Endothelial cell of umbilical vein (primary cell): ENCODE data around the gene PLEKHD1. TPM values are rescaled to one million over a fixed set of nuclear protein-coding genes. Genes with fewer than 3 reads are reported as not detected.

Source experiments
- BruUV-seq: library from RNA; stranded (reverse); fragments of 400-500 nt; replicated peaks from 2 replicates; lab custom pipeline; 2021; lab: Mats Ljungman, UMichigan
- CTCF ChIA-PET: fragments of 300-600, 350-600 bp; sonication (Branson Sonifier 250); formaldehyde crosslinking; loops from one replicate; lab custom pipeline; 2021; ENCODE audit warnings: antibody characterized with exemption, inconsistent platforms; lab: Charles Lee
- POLR2A ChIA-PET: fragments of 300-600, 350-600 bp; sonication (Branson Sonifier 250); formaldehyde crosslinking; loops from one replicate; lab custom pipeline; 2021; ENCODE audit warnings: antibody characterized with exemption, inconsistent platforms; lab: Charles Lee
- DNase-seq: peaks from one replicate; pipeline ENCODE4 v3.0.0-alpha.2; 2011; ENCODE audit warnings: low read depth, low spot score
- FAIRE-seq: peaks from 2 replicates; lab custom pipeline; 2011; peaks lifted over from hg19 to GRCh38; lab: Jason Lieb, UNC
- H2AFZ ChIP-seq: 2 replicates; pipeline ENCODE4 v1.6.0; 2012; ENCODE audit warnings: low read depth, low read length, control low read depth, inconsistent platforms
- H3K27ac ChIP-seq: 2 replicates; pipeline ENCODE4 v1.5.1; 2011; ENCODE audit warnings: low read depth, mild to moderate bottlenecking, control low read depth, low read length, moderate library complexity; ENCODE audit not compliant: insufficient read depth
- H3K27me3 ChIP-seq, 2 experiments: 2 replicates each; pipeline versions ENCODE4 v1.6.0 to v1.6.1; 2011; ENCODE audit warnings: low read length in 2 of 2, mixed read lengths in 1 of 2; ENCODE audit not compliant: control insufficient read depth in 2 of 2, insufficient read depth in 2 of 2
- H3K36me3 ChIP-seq, 2 experiments: 2 replicates in 1 of 2; 3 replicates in 1 of 2; pipeline ENCODE4 v1.5.1; 2011; ENCODE audit warnings: low read length in 2 of 2, mild to moderate bottlenecking in 1 of 2, moderate library complexity in 1 of 2; ENCODE audit not compliant: control insufficient read depth in 2 of 2, insufficient read depth in 2 of 2; ENCODE audit errors: extremely low read depth in 1 of 2
- H3K4me1 ChIP-seq: 3 replicates; pipeline ENCODE4 v1.5.1; 2011; ENCODE audit warnings: mild to moderate bottlenecking, low read length; ENCODE audit not compliant: control insufficient read depth, insufficient read depth; ENCODE audit errors: extremely low read depth
- H3K4me2 ChIP-seq: 2 replicates; pipeline ENCODE4 v1.6.1; 2011; ENCODE audit warnings: low read length, control low read depth, mixed read lengths; ENCODE audit not compliant: insufficient read depth
- H3K4me3 ChIP-seq, 3 experiments: fragments of 200-600 bp in 1 of 3; sonication (generic), shearing (Covaris generic) in 1 of 3; replicated peaks in 1 of 3; 2 replicates each; pipeline ENCODE4 v1.5.1; 2011 to 2016; ENCODE audit warnings: control low read depth in 3 of 3, low read length in 3 of 3, mild to moderate bottlenecking in 2 of 3, inconsistent platforms in 1 of 3, low read depth in 1 of 3, moderate library complexity in 1 of 3; ENCODE audit not compliant: insufficient read depth in 1 of 3
- H3K79me2 ChIP-seq: 2 replicates; pipeline ENCODE4 v1.6.0; 2012; ENCODE audit warnings: low read length, inconsistent platforms; ENCODE audit not compliant: control insufficient read depth, insufficient read depth
- H3K9ac ChIP-seq: replicated peaks from 2 replicates; pipeline ENCODE3; 2011; ENCODE audit warnings: low read length, control low read depth; ENCODE audit not compliant: insufficient read depth; ENCODE audit errors: extremely low read depth
- H3K9me1 ChIP-seq: replicated peaks from 3 replicates; pipeline ENCODE4 v1.6.0; 2011; ENCODE audit warnings: mild to moderate bottlenecking, low read length; ENCODE audit not compliant: control insufficient read depth, insufficient read depth; ENCODE audit errors: extremely low read depth
- H3K9me3 ChIP-seq: replicated peaks from 2 replicates; pipeline ENCODE4 v1.5.1; 2012; ENCODE audit warnings: low read length, inconsistent platforms; ENCODE audit not compliant: control insufficient read depth, insufficient read depth
- H4K20me1 ChIP-seq: replicated peaks from 2 replicates; pipeline ENCODE3; 2011; ENCODE audit warnings: mild to moderate bottlenecking, low read length; ENCODE audit not compliant: control insufficient read depth, insufficient read depth; ENCODE audit errors: extremely low read depth
- CTCF ChIP-seq, 2 donors: IDR thresholded peaks; 1 replicate in 1 of 2; 2 replicates in 1 of 2; pipeline ENCODE4 v1.5.1; 2011; ENCODE audit warnings: low read length in 2 of 2, mild to moderate bottlenecking in 2 of 2, moderate library complexity in 2 of 2, control low read depth in 1 of 2, inconsistent platforms in 1 of 2, low read depth in 1 of 2; ENCODE audit not compliant: insufficient read depth in 1 of 2; ENCODE audit errors: extremely low read depth in 1 of 2
- FOS ChIP-seq: IDR thresholded peaks from 2 replicates; pipeline ENCODE4 v1.6.1; 2011; ENCODE audit warnings: mild to moderate bottlenecking, low read length, moderate library complexity, borderline replicate concordance; ENCODE audit not compliant: insufficient read depth
- JUN ChIP-seq: IDR thresholded peaks from 2 replicates; pipeline ENCODE4 v1.6.1; 2011; ENCODE audit warnings: borderline replicate concordance, low read depth; ENCODE audit not compliant: insufficient read length, insufficient read depth
- POLR2A ChIP-seq: IDR thresholded peaks from 2 replicates; pipeline ENCODE4 v1.6.1; 2012; ENCODE audit warnings: low read depth, mild to moderate bottlenecking, control low read depth, low read length
- dilution Hi-C: fragments of 300-500 bp; cut with MboI; formaldehyde crosslinking; loops from one replicate; pipeline ENCODE4 v1.15.0; 2019; ENCODE audit warnings: low sequenced_read_pairs; ENCODE audit not compliant: extremely low pct_ligation_motif_present
- intact Hi-C: fragments of 100-400 bp; cut with micrococcal nuclease; formaldehyde crosslinking; loops from one replicate; pipeline ENCODE4 v1.10.0; 2022
- polyA plus RNA-seq, 4 experiments: library from polyadenylated mRNA; depleted of rRNA in 3 of 4; stranded (reverse) in 3 of 4; unstranded in 1 of 4; fragments of >200 nt; gene quantifications; 2 replicates each; pipeline versions ENCODE4 v1.2.1 to v1.2.3, GENCODE V29; 2011 to 2012; ENCODE audit warnings: missing spikeins in 1 of 4
- total RNA-seq: library from RNA; stranded (reverse); gene quantifications from 2 replicates; pipeline ENCODE4 v1.2.3, GENCODE V29; 2021

The PLEKHD1 gene
- total and polyA plus RNA-seq, 2 donors (not counting 3 experiments of a cell fraction or from before 2014, with no cell fraction given) = 0.01 TPM; not detected in 1

DNA sequence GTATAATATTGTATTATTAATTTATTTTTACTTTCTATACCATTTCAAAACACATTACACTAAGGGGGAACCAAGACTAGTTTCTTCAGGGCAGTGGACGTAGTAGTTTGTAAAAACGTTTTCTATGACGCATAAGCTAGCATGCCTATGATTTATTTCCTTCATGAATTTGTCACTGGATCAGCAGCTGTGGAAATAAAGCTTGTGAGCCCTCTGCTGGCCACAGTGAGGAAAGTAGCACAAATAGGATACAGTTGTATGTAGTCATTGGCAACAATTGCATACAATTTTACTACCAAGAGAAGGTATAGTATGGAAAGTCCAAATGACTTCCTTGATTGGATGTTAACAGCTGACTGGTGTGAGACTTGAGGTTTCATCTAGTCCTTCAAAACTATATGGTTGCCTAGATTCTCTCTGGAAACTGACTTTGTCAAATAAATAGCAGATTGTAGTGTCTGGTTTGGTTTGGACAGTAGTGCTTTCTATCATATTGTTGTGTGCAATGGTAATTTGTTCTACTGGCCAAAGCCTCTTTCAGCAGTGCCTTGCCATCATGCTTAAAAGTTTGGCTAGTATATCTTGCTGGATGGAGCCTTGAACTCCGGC lies 24.3 kb upstream of the PLEKHD1 start:
- H3K9me3 ChIP-seq = no peaks in the 10 kb centered on the region
- H3K79me2 ChIP-seq = no peaks in the 10 kb centered on the region
- H3K27ac ChIP-seq = peak overlapping the region; percentile 28
- peaks cover 2 to 15% of the 10 kb centered on the region in 2 experiments for H3K36me3 ChIP-seq
- peak; percentile 90 for DNase-seq
- peaks cover 16% of the 10 kb centered on the region for H3K4me1 ChIP-seq
- H4K20me1 ChIP-seq = no peaks in the 10 kb centered on the region
- intact Hi-C loops = loop anchor here (1.0 to 10.0 kb wide), 7 partner anchors 62 to 975 kb away; partner anchors contain the start of genes DCAF5, ERH, GALNT16 and SLC39A9
- H3K9ac ChIP-seq = no peak overlapping the region
- BruUV-seq = no TSS peak
- FAIRE-seq = peak; percentile 85
- no peaks in the 10 kb centered on the region for H3K9me1 ChIP-seq
- H3K4me2 ChIP-seq = no peak overlapping the region
- no peak overlapping the region for H2AFZ ChIP-seq
- no peak for TF ChIP-seq POLR2A
- TF ChIP-seq FOS = peak; percentile 64
- peak; percentile 55 for TF ChIP-seq JUN
- TF ChIP-seq CTCF (IDR thresholded peaks at IDR 0.05; ENCODE audit: extremely low read depth in 1 of 2, insufficient read depth in 1 of 2, low read depth in 1 of 2, low read length in 2 of 2) = peak; percentile 60 to 74
- H3K4me3 ChIP-seq = no peak overlapping the region
- dilution Hi-C loops = no loop called here
- ChIA-PET CTCF (interaction anchor here (0.7 to 3.0 kb wide), 24 partner anchors 8 to 597 kb away, joined by 3 to 59 read pairs (median 4); partner anchors contain the start of genes ERH and SLC39A9), POLR2A (no interaction called here)
- no peaks in the 10 kb centered on the region for H3K27me3 ChIP-seq
